Right lobe of liver (tissue), 6 donors: ENCODE measurements around the gene DOLPP1. TPM values are rescaled to one million over a fixed set of nuclear protein-coding genes. Genes with fewer than 3 reads are reported as not detected.

Source experiments
- ATAC-seq, 4 donors: fragments of 200-7000 bp; cut with Tn5 transposase; one replicate each; pipeline ENCODE4 v1.9.1; 2020; ENCODE audit warnings: mild to moderate bottlenecking in 4 of 4, moderate library complexity in 4 of 4
- DNase-seq, 3 donors: peaks; one replicate each; pipeline ENCODE4 v3.0.0-alpha.2; 2020
- H3K27ac ChIP-seq, 3 donors: fragments of 200-600 bp; one replicate each; pipeline ENCODE4 v1.8.0; 2022
- H3K27me3 ChIP-seq, 2 donors: fragments of 200-600 bp; one replicate each; pipeline ENCODE4 v1.8.0; 2022
- H3K36me3 ChIP-seq, 4 donors: fragments of 200-600 bp; sonication (generic) in 1 of 4; one replicate each; pipeline versions ENCODE4 v1.5.1 to v1.8.0; 2017 to 2022; ENCODE audit warnings: control low read depth in 1 of 4
- H3K4me1 ChIP-seq, 4 donors: fragments of 200-600 bp; sonication (generic) in 1 of 4; one replicate each; pipeline versions ENCODE4 v1.5.1 to v1.8.0; 2017 to 2022; ENCODE audit warnings: control low read depth in 1 of 4
- H3K4me3 ChIP-seq, 3 donors: fragments of 200-600 bp; one replicate each; pipeline ENCODE4 v1.8.0; 2022
- H3K9me3 ChIP-seq, 4 donors: fragments of 200-600 bp; sonication (generic) in 1 of 4; one replicate each; pipeline versions ENCODE4 v1.5.1 to v1.8.0; 2017 to 2022; ENCODE audit warnings: control low read depth in 1 of 4
- CTCF ChIP-seq, 4 donors: fragments of 200-600 bp in 3 of 4; fragments of 450-650 bp in 1 of 4; IDR thresholded peaks; one replicate each; pipeline versions ENCODE4 v1.5.1 to v1.8.0; 2016 to 2022; ENCODE audit warnings: antibody characterized with exemption in 4 of 4, mild to moderate bottlenecking in 2 of 4
- POLR2A ChIP-seq: fragments of 450-650 bp; IDR thresholded peaks from one replicate; pipeline ENCODE4 v1.6.1; 2017; ENCODE audit warnings: antibody characterized with exemption, mild to moderate bottlenecking
- WGBS: methylation state at CpG from one replicate; pipeline ENCODE4 v1.1.6; 2018; ENCODE audit warnings: low coverage, low lambda C conversion rate; ENCODE audit not compliant: insufficient coverage; ENCODE audit errors: missing lambda C conversion rate; 5-methylcytosine and 5-hydroxymethylcytosine counted together
- intact Hi-C, 2 donors: fragments of 100-400 bp; cut with DNase I; formaldehyde crosslinking; loops; one replicate each; pipeline versions ENCODE4 v1.11.2 to v1.14.1; 2022
- total RNA-seq, 6 experiments: library from RNA; depleted of rRNA in 2 of 6; stranded (reverse); fragments of >200 nt in 2 of 6; fragmentation: NEBNext Ultra II Directional in 3 of 6; extraction: Animal tissue kit (Norgen Biotek cat#: 25700) in 3 of 6; gene quantifications; one replicate each; pipeline versions ENCODE4 v1.1.0 to v1.2.4, GENCODE V29; 2016 to 2023
- donor health status: DM: no; HTN: yes; CAD: no.
- donor health status: DM: no; HTN: no; CAD: no.
- donor health status: DM: no; HTN: no; CAD: no.
- donor health status: DM: no; HTN: yes; CAD: no.
- donor health status: DM: no; HTN: yes; CAD: no.

Gene DOLPP1
- total RNA-seq, 6 experiments from 2014 or later = 10.1 to 16.8 (median 13.3) TPM

DNA sequence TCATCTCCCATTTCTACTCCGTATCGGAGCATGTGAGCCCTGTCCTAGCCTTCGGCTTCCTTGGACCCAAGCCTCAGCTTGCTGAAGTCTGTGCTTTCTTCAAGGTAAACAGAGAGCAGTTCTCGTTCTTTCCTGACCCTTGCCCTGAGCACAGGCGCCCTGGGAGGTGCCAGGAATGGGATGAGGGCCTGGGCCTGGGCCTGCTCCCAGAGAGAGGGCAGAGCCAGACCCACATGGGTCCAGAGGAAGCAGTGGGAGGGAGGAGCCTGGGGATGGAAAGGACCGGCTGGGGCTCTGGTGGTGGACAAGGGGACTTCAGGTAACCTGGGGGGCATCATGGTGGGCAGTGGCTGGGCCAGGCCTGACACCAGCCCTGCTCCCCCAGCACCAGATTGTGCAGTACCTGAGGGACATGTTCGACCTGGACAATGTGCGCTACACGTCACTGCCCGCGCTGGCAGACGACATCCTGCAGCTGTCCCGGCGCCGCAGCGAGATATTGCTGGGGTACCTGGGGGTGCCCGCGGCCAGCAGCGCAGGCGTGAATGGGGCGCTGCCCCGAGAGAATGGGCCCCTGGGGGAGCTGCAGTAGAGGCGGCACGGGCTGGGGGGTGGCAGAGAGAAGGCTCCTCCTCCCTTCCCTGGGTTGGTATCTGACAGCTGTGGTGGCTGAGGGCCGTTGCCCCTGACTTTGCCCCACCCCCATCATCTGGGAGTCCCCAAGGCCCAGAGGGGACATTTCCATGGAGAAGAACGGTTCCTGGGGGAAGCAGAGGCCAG, 10.9 kb upstream of the DOLPP1 start:
- H3K27me3 ChIP-seq = no peaks in the 10 kb centered on the region
- no peak overlapping the region for H3K4me3 ChIP-seq
- intact Hi-C loops = no loop called here
- H3K4me1 ChIP-seq = peaks cover 0 to 48% (median 18%) of the 10 kb centered on the region in 4 donors
- DNase-seq (peak; percentile 69 to 94 (median 94)), ATAC-seq (peak; percentile 80 to 92 (median 88))
- WGBS = 56% methylated on average over 16 of the region's 26 CpGs
- H3K36me3 ChIP-seq = peaks cover 0 to 2% (median 0%) of the 10 kb centered on the region in 4 donors
- TF ChIP-seq CTCF (IDR thresholded peaks at IDR 0.05) (no peak), POLR2A (no peak)
- H3K27ac ChIP-seq = peak overlapping the region; percentile 62 to 98 (median 94)
- no peaks in the 10 kb centered on the region for H3K9me3 ChIP-seq

DNA sequence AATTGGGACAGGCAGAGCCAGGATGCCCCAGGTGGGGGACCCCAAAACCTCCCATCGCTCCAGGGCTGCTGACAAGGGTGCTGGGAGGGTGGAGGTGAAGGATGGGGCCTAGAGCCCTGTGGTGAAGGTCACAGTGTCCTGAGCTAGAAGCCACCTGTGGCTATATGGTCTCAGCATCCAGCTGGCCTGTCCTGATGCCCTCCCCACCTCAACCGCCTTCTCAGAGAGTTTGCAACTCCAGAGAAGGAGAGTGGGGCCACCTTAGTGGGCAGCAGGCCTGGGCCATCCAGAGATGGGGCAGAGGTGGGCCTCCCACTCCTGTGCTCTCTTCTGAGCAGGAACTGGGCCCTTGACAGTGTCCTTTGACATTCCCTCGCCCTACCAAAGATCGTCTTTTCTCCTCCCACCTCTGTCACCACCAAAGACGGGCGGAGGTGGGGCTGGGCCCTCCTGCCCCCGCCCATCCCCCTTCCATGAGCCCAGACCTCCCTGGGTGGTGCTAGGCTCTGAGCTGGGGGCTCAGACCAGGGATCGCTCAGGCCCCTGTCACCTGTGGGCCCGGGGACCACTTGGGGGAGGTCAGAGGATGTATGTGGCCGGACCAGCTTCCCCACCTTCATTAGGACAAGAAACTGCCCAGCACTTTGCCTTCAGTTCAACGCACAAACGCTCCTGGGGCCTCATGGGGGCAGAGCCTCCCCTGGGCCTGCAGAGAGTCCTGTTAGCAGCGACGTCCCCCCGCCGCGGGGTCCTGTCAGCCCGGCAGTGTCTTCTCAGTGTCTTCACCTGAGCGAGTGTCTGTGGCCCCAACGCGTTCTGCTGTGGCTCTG, 10.0 kb upstream of the DOLPP1 start:
- WGBS = 82% methylated on average over 7 of the region's 21 CpGs
- intact Hi-C loops = no loop called here
- ATAC-seq (no peak), DNase-seq (peak in 1 of 3 donors; percentile 44)
- H3K36me3 ChIP-seq = no peaks in the 10 kb centered on the region
- no peak for TF ChIP-seq CTCF (IDR thresholded peaks at IDR 0.05)
- no peak for TF ChIP-seq POLR2A
- H3K9me3 ChIP-seq = no peaks in the 10 kb centered on the region
- H3K4me1 ChIP-seq = peaks cover 0 to 49% (median 15%) of the 10 kb centered on the region in 4 donors
- peak overlapping the region in 2 of 3 donors; percentile 94 to 98 for H3K27ac ChIP-seq
- H3K4me3 ChIP-seq = no peak overlapping the region
- H3K27me3 ChIP-seq = no peaks in the 10 kb centered on the region

GRCh38 chr9:129071526-129072126, 9.3 kb upstream of the DOLPP1 start:
- intact Hi-C loops = no loop called here

More at GRCh38 chr9:129071526-129072126, 9.3 kb upstream of the DOLPP1 start:
- no peaks in the 10 kb centered on the region for H3K27me3 ChIP-seq
- DNase-seq (no peak), ATAC-seq (no peak)
- WGBS = 34% methylated on average over 5 of the region's 10 CpGs
- TF ChIP-seq CTCF (IDR thresholded peaks at IDR 0.05) = no peak
- no peak for TF ChIP-seq POLR2A
- peaks cover 0 to 55% (median 18%) of the 10 kb centered on the region in 4 donors for H3K4me1 ChIP-seq
- peak overlapping the region in 1 of 3 donors; percentile 24 for H3K27ac ChIP-seq
- no peaks in the 10 kb centered on the region for H3K9me3 ChIP-seq
- no peaks in the 10 kb centered on the region for H3K36me3 ChIP-seq
- H3K4me3 ChIP-seq = no peak overlapping the region
